DND-41 (cell line): ENCODE measurements around the gene ASXL1.

Source experiments
- ATAC-seq: fragments of 200-7000 bp; cut with Tn5 transposase; 3 replicates; pipeline ENCODE4 v1.9.1; 2021; ENCODE audit warnings: low read depth; ENCODE audit not compliant: insufficient read depth
- DNase-seq: peaks from one replicate; pipeline ENCODE4 v3.0.0-alpha.2; 2020
- H2AFZ ChIP-seq: 2 replicates; pipeline ENCODE4 v1.6.0; 2012; ENCODE audit warnings: low read depth, low read length
- H3K27ac ChIP-seq: 2 replicates; pipeline ENCODE4 v1.5.1; 2012; ENCODE audit warnings: low read length, inconsistent platforms
- H3K27me3 ChIP-seq: fragments of 200-600 bp; sonication (generic); 2 replicates; pipeline ENCODE4 v1.6.0; 2012; ENCODE audit warnings: low read length, mild to moderate bottlenecking, inconsistent platforms; ENCODE audit not compliant: insufficient read depth, poor library complexity
- H3K36me3 ChIP-seq: 2 replicates; pipeline ENCODE4 v1.5.1; 2012; ENCODE audit warnings: low read length, inconsistent platforms; ENCODE audit not compliant: insufficient read depth
- H3K4me1 ChIP-seq: 2 replicates; pipeline ENCODE4 v1.5.1; 2012; ENCODE audit warnings: mild to moderate bottlenecking, low read length; ENCODE audit not compliant: insufficient read depth
- H3K4me2 ChIP-seq: 2 replicates; pipeline ENCODE4 v1.6.0; 2012; ENCODE audit warnings: mild to moderate bottlenecking, moderate library complexity, low read length, inconsistent platforms; ENCODE audit not compliant: insufficient read depth
- H3K4me3 ChIP-seq, 2 experiments: fragments of 200-600 bp in 1 of 2; shearing (Covaris generic) in 1 of 2; 2 replicates each; pipeline ENCODE4 v1.5.1; 2012 to 2016; ENCODE audit warnings: inconsistent platforms in 2 of 2, low read length in 2 of 2, mild to moderate bottlenecking in 2 of 2, low read depth in 1 of 2, moderate library complexity in 1 of 2
- H3K79me2 ChIP-seq: 2 replicates; pipeline ENCODE4 v1.6.0; 2012; ENCODE audit warnings: low read length, inconsistent platforms; ENCODE audit not compliant: insufficient read depth
- H3K9ac ChIP-seq: 2 replicates; pipeline ENCODE4 v1.6.0; 2012; ENCODE audit warnings: low read depth, mild to moderate bottlenecking, inconsistent platforms, low read length, moderate library complexity
- H3K9me3 ChIP-seq: 2 replicates; pipeline ENCODE4 v1.5.1; 2012; ENCODE audit warnings: low read length, moderate library complexity, mild to moderate bottlenecking, inconsistent platforms; ENCODE audit not compliant: insufficient read depth, severe bottlenecking
- H4K20me1 ChIP-seq: 2 replicates; pipeline ENCODE4 v1.6.0; 2012; ENCODE audit warnings: low read length; ENCODE audit not compliant: insufficient read depth
- CTCF ChIP-seq: IDR thresholded peaks from 2 replicates; pipeline ENCODE4 v1.5.1; 2012; ENCODE audit warnings: borderline replicate concordance, low read length, moderate library complexity, mild to moderate bottlenecking; ENCODE audit not compliant: poor library complexity, severe bottlenecking; ENCODE audit errors: extremely low read depth
- EZH2 ChIP-seq: IDR thresholded peaks from 3 replicates; pipeline ENCODE4 v1.6.1; 2012; ENCODE audit warnings: borderline replicate concordance, low read depth, mild to moderate bottlenecking, moderate library complexity, low read length, inconsistent platforms; ENCODE audit not compliant: severe bottlenecking

ASXL1 gene

DNA sequence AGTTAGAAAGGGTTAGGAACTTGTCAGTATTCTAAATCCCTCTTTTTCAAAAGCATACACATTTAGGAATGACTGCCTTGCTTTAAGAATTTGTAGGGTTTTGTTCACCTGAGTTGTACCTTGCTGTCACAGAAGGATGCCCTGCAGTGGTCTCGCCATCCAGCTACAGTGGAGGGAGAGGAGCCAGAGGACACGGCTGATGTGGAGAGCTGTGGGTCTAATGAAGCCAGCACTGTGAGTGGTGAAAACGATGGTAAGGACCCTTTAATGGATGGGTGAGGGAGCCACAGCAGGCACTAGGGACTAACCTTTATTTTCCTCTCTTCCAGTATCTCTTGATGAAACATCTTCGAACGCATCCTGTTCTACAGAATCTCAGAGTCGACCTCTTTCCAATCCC is 69.9 kb downstream of the ASXL1 start:
- Histone ChIP-seq H3K27ac (no peak overlapping the region), H3K27me3 (no peaks in the 10 kb centered on the region), H3K9me3 (no peaks in the 10 kb centered on the region), H3K36me3 (peaks cover 74% of the 10 kb centered on the region), H2AFZ (no peak overlapping the region), H3K4me2 (no peak overlapping the region), H3K4me1 (no peaks in the 10 kb centered on the region), H3K4me3 (no peak overlapping the region), H3K79me2 (peaks cover 52% of the 10 kb centered on the region), H4K20me1 (peaks cover 23% of the 10 kb centered on the region; the same call in 1 of the 2 replicates), H3K9ac (no peak overlapping the region)
- ATAC-seq (no peak), DNase-seq (no peak)
- TF ChIP-seq CTCF (no peak), EZH2 (no peak)

GRCh38 chr20:32429343-32429742 is 71.2 kb downstream of the ASXL1 start:
- DNase-seq, result no peak
- no peak overlapping the region for H3K9ac ChIP-seq
- H3K4me2 ChIP-seq, result no peak overlapping the region

GRCh38 chr20:32429745-32430360 is 71.7 kb downstream of the ASXL1 start:
- Histone ChIP-seq H3K4me3 (no peak overlapping the region), H2AFZ (no peak overlapping the region), H4K20me1 (peaks cover 29% of the 10 kb centered on the region), H3K9ac (no peak overlapping the region), H3K4me2 (no peak overlapping the region), H3K36me3 (peaks cover 88% of the 10 kb centered on the region), H3K27ac (no peak overlapping the region), H3K79me2 (peaks cover 34% of the 10 kb centered on the region), H3K9me3 (no peaks in the 10 kb centered on the region), H3K27me3 (no peaks in the 10 kb centered on the region), H3K4me1 (no peaks in the 10 kb centered on the region)
- no peak for ATAC-seq
- no peak for TF ChIP-seq EZH2
- no peak for TF ChIP-seq CTCF
- DNase-seq, result no peak

More at GRCh38 chr20:32429343-32429742, 71.2 kb downstream of the ASXL1 start:
- Histone ChIP-seq H3K4me1 (no peaks in the 10 kb centered on the region), H3K36me3 (peaks cover 84% of the 10 kb centered on the region), H3K4me3 (no peak overlapping the region), H3K9me3 (no peaks in the 10 kb centered on the region), H3K27me3 (no peaks in the 10 kb centered on the region), H2AFZ (no peak overlapping the region), H3K79me2 (peaks cover 39% of the 10 kb centered on the region), H3K27ac (no peak overlapping the region), H4K20me1 (peaks cover 29% of the 10 kb centered on the region)
- no peak for ATAC-seq
- TF ChIP-seq EZH2 (no peak), CTCF (no peak)
